Neural progenitor cell (in vitro differentiated cells): ENCODE measurements around the gene ZNF417.

Source experiments
- EZH2 ChIP-seq: fragments of 200-600 bp; sonication (generic); IDR thresholded peaks from 2 replicates; pipeline ENCODE4 v1.6.1; 2017; ENCODE audit warnings: antibody characterized with exemption, mild to moderate bottlenecking, moderate library complexity
- EZH2phosphoT487 ChIP-seq: fragments of 200-600 bp; sonication (generic); IDR thresholded peaks from 2 replicates; pipeline ENCODE4 v1.6.1; 2017; ENCODE audit warnings: antibody characterized with exemption
- TF ChIP-seq, protein P1 (sequence below): fragments of 200-600 bp; sonication (generic); IDR thresholded peaks from 2 replicates; pipeline ENCODE4 v1.5.1; 2017; ENCODE audit warnings: antibody characterized with exemption, mild to moderate bottlenecking

DNA sequence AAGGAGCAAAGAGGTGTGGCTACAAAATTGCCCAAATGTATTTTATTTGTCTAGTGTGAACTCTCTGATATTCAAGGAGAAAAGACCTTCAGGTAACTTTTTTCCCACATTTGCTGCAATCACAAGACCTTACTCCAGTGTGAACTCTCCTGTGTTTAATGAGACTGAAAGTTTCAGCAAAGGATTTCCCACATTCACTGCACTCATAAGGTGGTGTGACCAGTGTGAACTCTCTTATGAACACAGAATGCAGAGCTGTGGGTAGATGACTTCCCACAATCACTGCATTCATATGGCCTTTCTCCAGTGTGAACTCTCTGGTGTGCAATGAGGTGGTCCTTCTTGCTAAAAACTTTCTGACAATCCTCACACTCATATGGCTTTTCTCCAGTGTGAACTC lies 43.9 kb downstream of the ZNF417 start:
- TF ChIP-seq, protein P1, sequence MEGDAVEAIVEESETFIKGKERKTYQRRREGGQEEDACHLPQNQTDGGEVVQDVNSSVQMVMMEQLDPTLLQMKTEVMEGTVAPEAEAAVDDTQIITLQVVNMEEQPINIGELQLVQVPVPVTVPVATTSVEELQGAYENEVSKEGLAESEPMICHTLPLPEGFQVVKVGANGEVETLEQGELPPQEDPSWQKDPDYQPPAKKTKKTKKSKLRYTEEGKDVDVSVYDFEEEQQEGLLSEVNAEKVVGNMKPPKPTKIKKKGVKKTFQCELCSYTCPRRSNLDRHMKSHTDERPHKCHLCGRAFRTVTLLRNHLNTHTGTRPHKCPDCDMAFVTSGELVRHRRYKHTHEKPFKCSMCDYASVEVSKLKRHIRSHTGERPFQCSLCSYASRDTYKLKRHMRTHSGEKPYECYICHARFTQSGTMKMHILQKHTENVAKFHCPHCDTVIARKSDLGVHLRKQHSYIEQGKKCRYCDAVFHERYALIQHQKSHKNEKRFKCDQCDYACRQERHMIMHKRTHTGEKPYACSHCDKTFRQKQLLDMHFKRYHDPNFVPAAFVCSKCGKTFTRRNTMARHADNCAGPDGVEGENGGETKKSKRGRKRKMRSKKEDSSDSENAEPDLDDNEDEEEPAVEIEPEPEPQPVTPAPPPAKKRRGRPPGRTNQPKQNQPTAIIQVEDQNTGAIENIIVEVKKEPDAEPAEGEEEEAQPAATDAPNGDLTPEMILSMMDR = no peak
- TF ChIP-seq EZH2phosphoT487 (no peak), EZH2 (no peak)
